ENCODE measurements around the gene ZFYVE27.
A peak's percentile ranks its signal among the peaks of the same experiment; 100 is the strongest.

ZFYVE27 gene

GRCh38 chr10:97795886-97796285 lies 59.0 kb downstream of the ZFYVE27 start:
- DNase-seq: no peak

GRCh38 chr10:97796651-97797050 lies 59.7 kb downstream of the ZFYVE27 start:
- peak; percentile 36 for DNase-seq

GRCh38 chr10:97798958-97799610 lies 62.2 kb downstream of the ZFYVE27 start:
- no peak for DNase-seq

GRCh38 chr10:97800474-97800873 lies 63.5 kb downstream of the ZFYVE27 start:
- no peak for DNase-seq

GRCh38 chr10:97801422-97801821 lies 64.5 kb downstream of the ZFYVE27 start:
- no peak for DNase-seq

- DNase-seq: no peak
These were observed 68.4 kb downstream of the ZFYVE27 start for GRCh38 chr10:97805096-97805884.

GRCh38 chr10:97805949-97806348 lies 69.0 kb downstream of the ZFYVE27 start:
- no peak for DNase-seq

GRCh38 chr10:97810446-97810845 lies 73.5 kb downstream of the ZFYVE27 start:
- no peak for DNase-seq

All from stimulated activated CD8-positive, alpha-beta memory T cell treated with anti-CD3 and anti-CD28 coated beads, Interleukin-4, amount 100 ng/mL, for 48 hours (primary cell).